ENCODE results near the gene CA11. TPM values are rescaled to one million over a fixed set of nuclear protein-coding genes. Genes with fewer than 3 reads are reported as not detected.

Gene CA11
- total RNA-seq, 4 donors from 2014 or later = 1.6 to 3.5 (median 2.6) TPM

DNA sequence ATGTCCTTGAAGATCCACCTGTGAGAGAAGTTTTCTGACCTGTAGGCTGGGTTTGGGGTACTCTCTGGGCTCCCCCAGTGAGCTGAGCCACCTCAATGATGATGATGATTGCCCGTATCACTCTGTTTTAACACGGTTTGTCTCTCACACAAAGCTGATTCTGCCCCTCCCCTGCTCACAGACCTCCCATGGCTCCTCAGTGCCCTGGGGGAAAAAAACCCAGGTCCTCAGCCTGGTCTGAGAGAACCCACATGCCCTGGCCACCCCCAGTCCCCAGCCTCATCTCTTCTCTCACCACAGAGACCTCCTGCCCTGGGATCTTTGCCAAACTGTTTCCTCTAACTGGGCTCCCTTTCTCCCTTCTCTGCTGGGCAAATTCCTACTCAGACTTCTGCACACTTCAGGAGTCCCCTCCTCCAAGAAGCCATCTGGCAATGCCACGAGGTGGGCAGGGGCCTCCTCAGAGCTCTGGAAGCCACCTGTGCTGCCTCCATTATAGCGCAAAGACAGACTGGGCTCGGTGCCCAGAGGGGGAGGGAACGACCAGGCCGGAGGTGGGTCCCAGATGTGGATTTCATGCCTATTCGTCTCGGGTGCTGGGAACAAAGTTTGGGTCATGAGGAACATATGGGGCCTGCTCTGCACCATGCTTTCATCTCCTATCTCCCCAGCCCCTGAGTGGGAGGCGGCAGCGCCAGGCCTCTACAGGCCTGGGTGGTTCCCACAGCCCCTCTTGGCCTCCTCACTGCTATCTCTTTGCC lies 8.5 kb upstream of the CA11 start:
- Histone ChIP-seq H3K4me1 (no peaks in the 10 kb centered on the region), H3K27me3 (no peaks in the 10 kb centered on the region), H3K36me3 (no peaks in the 10 kb centered on the region), H3K9me3 (no peaks in the 10 kb centered on the region), H3K4me3 (no peak overlapping the region), H3K27ac (no peak overlapping the region)
- TF ChIP-seq, protein P1, sequence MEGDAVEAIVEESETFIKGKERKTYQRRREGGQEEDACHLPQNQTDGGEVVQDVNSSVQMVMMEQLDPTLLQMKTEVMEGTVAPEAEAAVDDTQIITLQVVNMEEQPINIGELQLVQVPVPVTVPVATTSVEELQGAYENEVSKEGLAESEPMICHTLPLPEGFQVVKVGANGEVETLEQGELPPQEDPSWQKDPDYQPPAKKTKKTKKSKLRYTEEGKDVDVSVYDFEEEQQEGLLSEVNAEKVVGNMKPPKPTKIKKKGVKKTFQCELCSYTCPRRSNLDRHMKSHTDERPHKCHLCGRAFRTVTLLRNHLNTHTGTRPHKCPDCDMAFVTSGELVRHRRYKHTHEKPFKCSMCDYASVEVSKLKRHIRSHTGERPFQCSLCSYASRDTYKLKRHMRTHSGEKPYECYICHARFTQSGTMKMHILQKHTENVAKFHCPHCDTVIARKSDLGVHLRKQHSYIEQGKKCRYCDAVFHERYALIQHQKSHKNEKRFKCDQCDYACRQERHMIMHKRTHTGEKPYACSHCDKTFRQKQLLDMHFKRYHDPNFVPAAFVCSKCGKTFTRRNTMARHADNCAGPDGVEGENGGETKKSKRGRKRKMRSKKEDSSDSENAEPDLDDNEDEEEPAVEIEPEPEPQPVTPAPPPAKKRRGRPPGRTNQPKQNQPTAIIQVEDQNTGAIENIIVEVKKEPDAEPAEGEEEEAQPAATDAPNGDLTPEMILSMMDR (IDR thresholded peaks at IDR 0.05 in 4 of 5, conservative IDR thresholded peaks at IDR 0.05 in 1 of 5) = no peak
- no peak for TF ChIP-seq POLR2A (IDR thresholded peaks at IDR 0.05)
- in situ Hi-C loops (cut with MboI; ENCODE audit: low sequenced_read_pairs in 4 of 4) (loop anchor here in 1 of 4 donors (10.0 kb wide), 1 partner anchor 60 kb away; the partner anchor contains the start of gene MAMSTR), intact Hi-C loops (cut with DNase I; ENCODE audit: low total_unique reads) (no loop called here)
- ATAC-seq (no peak), DNase-seq (no peak)

DNA sequence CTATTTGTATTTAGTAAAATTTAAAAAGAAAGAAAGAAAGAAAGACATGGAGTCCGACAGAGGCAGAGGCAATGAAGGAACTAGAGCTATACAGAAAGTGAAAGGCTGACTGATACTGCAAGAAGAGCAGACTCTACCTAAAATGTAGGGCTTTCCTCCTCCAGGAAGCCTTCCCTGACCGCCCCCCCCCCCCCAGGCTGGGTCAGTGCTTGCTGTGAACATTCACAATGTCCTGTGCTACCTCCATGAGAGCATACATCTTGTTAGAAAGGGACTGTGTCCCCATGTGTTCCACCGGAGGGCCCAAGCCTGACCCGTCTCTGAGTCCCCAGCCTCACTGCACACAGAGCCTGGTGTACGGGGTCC lies 5.7 kb upstream of the CA11 start:
- Histone ChIP-seq H3K27me3 (no peaks in the 10 kb centered on the region), H3K9me3 (no peaks in the 10 kb centered on the region), H3K4me1 (no peaks in the 10 kb centered on the region), H3K27ac (no peak overlapping the region), H3K36me3 (no peaks in the 10 kb centered on the region), H3K4me3 (no peak overlapping the region)
- no peak for DNase-seq
- TF ChIP-seq, protein P1 (IDR thresholded peaks at IDR 0.05 in 4 of 5, conservative IDR thresholded peaks at IDR 0.05 in 1 of 5) = no peak
- TF ChIP-seq POLR2A (IDR thresholded peaks at IDR 0.05) = no peak
- ATAC-seq = no peak
- intact Hi-C loops (cut with DNase I; ENCODE audit: low total_unique reads) (no loop called here), in situ Hi-C loops (cut with MboI; ENCODE audit: low sequenced_read_pairs in 4 of 4) (loop anchor here in 1 of 4 donors (10.0 kb wide), 1 partner anchor 63 kb away; the partner anchor contains the start of gene MAMSTR)

DNA sequence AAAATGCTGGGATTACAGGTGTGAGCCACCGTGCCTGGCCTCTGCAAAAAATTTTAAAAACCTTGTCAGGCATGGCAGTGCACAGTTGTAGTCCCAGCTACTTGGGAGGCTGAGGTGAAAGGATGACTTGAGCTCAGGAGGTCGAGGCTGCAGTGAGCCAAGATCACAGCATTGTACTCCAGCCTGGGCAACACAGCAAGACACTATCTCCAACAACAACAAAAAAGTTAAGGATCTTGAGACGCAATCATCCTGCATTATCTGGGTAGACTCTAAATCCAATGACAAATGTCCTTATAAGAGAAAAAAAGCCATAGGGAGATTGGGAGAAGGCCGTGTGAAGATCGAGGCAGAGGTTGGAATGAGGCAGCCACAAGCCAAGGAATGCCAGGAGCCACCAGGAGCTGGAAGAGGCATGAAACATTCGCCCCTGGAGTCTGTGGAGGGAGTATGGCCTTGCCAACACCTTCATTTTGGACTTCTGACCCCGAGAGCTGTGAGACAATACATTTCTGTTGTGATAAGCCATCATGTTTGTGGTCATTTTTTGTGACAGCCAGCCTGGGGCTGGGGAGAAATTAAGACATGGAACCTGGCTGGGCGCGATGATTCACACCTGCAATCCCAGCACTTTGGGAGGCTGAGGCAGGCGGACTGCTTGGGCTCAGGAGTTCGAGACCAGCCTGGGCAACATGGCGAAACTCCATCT lies 5.1 kb upstream of the CA11 start:
- TF ChIP-seq, protein P1 (IDR thresholded peaks at IDR 0.05 in 4 of 5, conservative IDR thresholded peaks at IDR 0.05 in 1 of 5) = no peak
- no peak for TF ChIP-seq POLR2A (IDR thresholded peaks at IDR 0.05)
- DNase-seq (no peak), ATAC-seq (no peak)
- no peaks in the 10 kb centered on the region for H3K36me3 ChIP-seq
- no peak overlapping the region for H3K4me3 ChIP-seq
- peaks cover under 1 to 2% of the 10 kb centered on the region in 2 donors for H3K4me1 ChIP-seq
- in situ Hi-C loops (cut with MboI; ENCODE audit: low sequenced_read_pairs in 4 of 4) (loop anchor here in 1 of 4 donors (10.0 kb wide), 1 partner anchor 64 kb away; the partner anchor contains the start of gene MAMSTR), intact Hi-C loops (cut with DNase I; ENCODE audit: low total_unique reads) (no loop called here)
- no peaks in the 10 kb centered on the region for H3K27me3 ChIP-seq
- H3K27ac ChIP-seq = no peak overlapping the region
- no peaks in the 10 kb centered on the region for H3K9me3 ChIP-seq

DNA sequence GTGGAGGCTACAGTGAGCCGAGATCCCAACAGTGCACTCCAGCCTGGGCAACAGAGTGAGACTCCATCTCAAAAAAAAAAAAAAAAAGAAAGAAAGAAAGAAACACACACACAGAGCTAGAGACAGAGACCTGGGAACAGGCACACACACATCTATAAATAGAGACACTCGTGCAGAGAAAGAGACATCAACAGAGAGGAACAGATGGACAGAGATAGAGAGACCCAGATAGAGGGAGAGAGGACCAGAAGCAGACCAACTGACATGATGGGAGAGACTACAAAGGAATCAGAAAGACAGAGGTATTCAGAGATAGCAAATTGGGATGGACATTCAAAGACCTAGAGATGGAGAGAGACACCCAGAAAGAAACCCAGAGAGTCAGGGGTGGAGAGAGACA lies 2.1 kb upstream of the CA11 start:
- in situ Hi-C loops (cut with MboI; ENCODE audit: low sequenced_read_pairs in 4 of 4) (loop anchor here in 2 of 4 donors (5.0 to 25.0 kb wide), 3 partner anchors 89 to 194 kb away; partner anchors contain the start of genes IZUMO1 (in 2 of the 2) and RASIP1 (in 2 of the 2)), intact Hi-C loops (cut with DNase I; ENCODE audit: low total_unique reads) (loop anchor here (5.0 kb wide), 1 partner anchor 69 kb away; the partner anchor contains the start of gene MAMSTR)
- Histone ChIP-seq H3K27me3 (no peaks in the 10 kb centered on the region), H3K36me3 (no peaks in the 10 kb centered on the region), H3K9me3 (no peaks in the 10 kb centered on the region), H3K27ac (no peak overlapping the region), H3K4me3 (no peak overlapping the region), H3K4me1 (peaks cover 14 to 23% of the 10 kb centered on the region in 2 donors)
- ATAC-seq (no peak), DNase-seq (no peak)
- TF ChIP-seq, protein P1 (IDR thresholded peaks at IDR 0.05 in 4 of 5, conservative IDR thresholded peaks at IDR 0.05 in 1 of 5) = no peak
- no peak for TF ChIP-seq POLR2A (IDR thresholded peaks at IDR 0.05)
